HFF-Myc (cell line): ENCODE measurements around the gene PTGDS.

Experiments used
- DNase-seq: peaks from one replicate; pipeline ENCODE4 v3.0.0-alpha.2; 2011; ENCODE audit warnings: low read depth; ENCODE audit errors: extremely low read depth
- H3K4me3 ChIP-seq: replicated peaks from 2 replicates; pipeline ENCODE4 v1.5.1; 2011; ENCODE audit warnings: low read depth, mild to moderate bottlenecking, control low read depth, low read length
- CTCF ChIP-seq: IDR thresholded peaks from 2 replicates; pipeline ENCODE4 v1.5.1; 2012; ENCODE audit warnings: mild to moderate bottlenecking, low read depth, low read length, control low read depth; ENCODE audit errors: missing control alignments

PTGDS gene

GRCh38 chr9:136962701-136963248 is 14.5 kb upstream of the PTGDS start:
- DNase-seq, result no peak
- TF ChIP-seq CTCF, result no peak
- H3K4me3 ChIP-seq, result no peak overlapping the region

GRCh38 chr9:136963341-136963740 is 14.0 kb upstream of the PTGDS start:
- TF ChIP-seq CTCF, result no peak
- H3K4me3 ChIP-seq, result no peak overlapping the region
- no peak for DNase-seq

GRCh38 chr9:136963751-136964150 is 13.6 kb upstream of the PTGDS start:
- TF ChIP-seq CTCF, result no peak
- no peak for DNase-seq
- H3K4me3 ChIP-seq, result no peak overlapping the region

- TF ChIP-seq CTCF, result no peak
- no peak overlapping the region for H3K4me3 ChIP-seq
- DNase-seq, result no peak
Observed at GRCh38 chr9:136964171-136964689, 13.1 kb upstream of the PTGDS start.

- H3K4me3 ChIP-seq, result no peak overlapping the region
- no peak for DNase-seq
- TF ChIP-seq CTCF, result no peak
Observed at GRCh38 chr9:136964833-136965422, 12.4 kb upstream of the PTGDS start.

- TF ChIP-seq CTCF, result no peak
- DNase-seq, result no peak
- H3K4me3 ChIP-seq, result no peak overlapping the region
Observed at GRCh38 chr9:136965771-136966484, 11.4 kb upstream of the PTGDS start.
